Measurements from ENCODE around the gene BLOC1S4.
"Not testable (repeated sequence)": the region's sequence is repeated elsewhere in the genome, so short reads cannot be mapped to it uniquely, and the experiment has no call there.

The BLOC1S4 gene, protein sequence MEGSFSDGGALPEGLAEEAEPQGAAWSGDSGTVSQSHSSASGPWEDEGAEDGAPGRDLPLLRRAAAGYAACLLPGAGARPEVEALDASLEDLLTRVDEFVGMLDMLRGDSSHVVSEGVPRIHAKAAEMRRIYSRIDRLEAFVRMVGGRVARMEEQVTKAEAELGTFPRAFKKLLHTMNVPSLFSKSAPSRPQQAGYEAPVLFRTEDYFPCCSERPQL

DNA sequence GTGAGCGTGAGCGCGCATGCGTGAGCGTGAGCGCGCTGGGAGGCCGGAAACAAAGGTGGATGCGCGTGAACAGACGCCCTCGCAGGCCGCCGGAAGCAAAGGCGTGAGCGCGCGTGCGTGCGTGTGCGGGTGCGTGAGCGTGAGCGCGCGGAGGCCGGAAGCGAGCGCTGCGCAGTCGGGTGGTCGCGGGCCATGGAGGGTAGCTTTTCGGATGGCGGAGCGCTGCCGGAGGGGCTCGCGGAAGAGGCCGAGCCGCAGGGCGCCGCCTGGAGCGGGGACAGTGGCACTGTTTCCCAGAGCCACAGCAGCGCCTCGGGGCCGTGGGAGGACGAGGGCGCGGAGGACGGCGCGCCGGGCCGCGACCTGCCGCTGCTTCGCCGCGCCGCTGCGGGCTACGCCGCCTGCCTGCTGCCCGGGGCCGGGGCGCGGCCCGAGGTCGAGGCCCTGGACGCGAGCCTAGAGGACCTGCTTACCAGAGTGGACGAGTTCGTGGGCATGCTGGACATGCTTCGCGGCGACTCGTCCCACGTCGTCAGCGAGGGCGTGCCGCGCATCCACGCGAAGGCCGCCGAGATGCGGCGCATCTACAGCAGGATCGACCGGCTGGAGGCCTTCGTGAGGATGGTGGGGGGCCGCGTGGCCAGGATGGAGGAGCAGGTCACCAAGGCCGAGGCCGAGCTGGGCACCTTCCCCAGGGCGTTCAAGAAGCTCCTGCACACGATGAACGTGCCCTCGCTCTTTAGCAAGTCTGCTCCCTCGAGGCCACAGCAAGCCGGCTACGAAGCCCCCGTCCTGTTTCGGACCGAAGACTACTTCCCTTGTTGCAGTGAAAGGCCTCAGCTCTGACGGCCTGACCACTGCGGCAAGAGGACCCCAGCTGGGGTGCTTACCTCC lies at the start of gene BLOC1S4:
TSS of gene BLOC1S4 (plus strand) at position 157 of the 894 bp plus-strand sequence. CDS start at position 193, 36 bp downstream.
- DNase-seq, result peak; percentile 40 to 93 (median 76)

DNA sequence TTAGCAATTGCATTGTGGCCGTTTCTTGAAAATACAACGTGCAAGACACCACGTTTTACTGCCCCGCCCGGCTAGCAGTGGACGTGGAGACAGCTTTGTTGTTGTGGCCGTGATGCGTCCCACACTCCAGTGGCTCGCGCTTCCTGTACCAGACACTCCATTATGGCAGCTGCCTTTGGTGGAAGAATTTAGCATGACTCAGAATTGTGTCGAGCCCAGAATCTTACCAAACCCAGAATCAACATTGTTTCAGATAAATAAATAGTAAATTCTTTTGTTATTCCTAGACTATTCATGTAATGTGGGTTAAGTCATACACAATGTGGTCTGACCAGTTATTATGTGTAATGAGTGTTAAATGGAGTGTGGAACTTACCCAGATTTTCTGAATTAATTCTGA lies 47.6 kb upstream of the BLOC1S4 start:
- DNase-seq, result no peak

DNA sequence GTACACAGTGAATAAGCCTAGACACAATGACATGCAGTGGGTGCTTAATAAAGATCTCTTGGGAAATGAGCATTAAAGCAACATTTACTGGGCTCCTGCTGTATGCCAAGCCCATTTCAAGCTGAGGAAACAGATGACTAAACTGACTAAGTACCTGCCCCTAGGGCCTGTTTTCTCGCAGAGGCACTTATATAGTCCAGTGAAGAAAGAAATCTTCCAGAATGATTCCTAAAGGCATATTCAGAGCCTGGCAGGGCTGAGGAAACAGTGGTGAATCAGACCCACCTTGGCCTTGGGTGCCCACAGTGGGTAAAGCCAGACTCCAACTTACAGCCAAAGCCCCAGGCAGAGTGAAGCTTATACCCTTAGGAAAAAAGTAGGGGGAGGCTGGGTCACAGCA lies 44.3 kb upstream of the BLOC1S4 start:
- no peak for DNase-seq

DNA sequence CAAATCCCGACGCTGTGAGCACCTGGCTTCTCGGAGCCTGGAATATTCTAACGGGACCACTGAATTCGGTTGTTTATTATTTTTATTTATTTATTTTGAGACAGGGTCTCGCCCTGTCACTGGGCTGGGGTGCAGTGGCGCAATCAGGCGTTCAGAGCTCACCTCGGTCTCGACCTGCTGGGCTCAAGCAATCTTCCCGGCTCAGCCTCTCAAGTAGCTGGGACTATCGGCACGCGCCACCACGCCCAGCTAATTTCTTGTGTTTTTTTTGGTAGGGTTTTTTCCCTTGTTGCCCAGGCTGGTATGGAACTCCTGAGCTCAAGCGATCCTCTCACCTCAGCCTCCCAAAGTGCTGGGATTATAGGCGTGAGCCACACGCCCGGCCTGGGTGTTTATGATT lies 43.8 kb upstream of the BLOC1S4 start:
- no peak for DNase-seq

DNA sequence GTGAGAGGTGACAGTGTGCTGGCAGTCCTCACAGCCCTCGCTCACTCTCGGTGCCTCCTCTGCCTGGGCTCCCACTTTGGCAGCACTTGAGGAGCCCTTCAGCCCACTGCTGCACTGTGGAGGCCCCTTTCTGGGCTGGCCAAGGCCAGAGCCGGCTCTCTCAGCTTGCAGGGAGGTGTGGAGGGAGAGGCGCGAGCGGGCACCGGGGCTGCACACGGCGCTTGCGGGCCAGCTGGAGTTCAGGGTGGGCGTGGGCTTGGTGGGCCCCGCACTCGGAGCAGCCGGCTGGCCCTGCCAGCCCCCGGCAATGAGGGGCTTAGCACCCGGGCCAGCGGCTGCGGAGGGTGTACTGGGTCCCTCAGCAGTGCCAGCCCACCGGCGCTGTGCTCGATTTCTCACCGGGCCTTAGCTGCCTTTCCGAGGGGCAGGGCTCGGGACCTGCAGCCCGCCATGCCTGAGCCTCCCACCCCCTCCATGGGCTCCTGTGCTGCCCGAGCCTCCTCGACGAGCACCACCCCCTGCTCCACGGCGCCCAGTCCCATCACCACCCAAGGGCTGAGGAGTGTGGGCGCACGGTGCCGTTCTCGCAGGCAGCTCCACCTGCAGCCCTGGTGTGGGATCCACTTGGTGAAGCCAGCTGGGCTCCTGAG lies 43.3 kb upstream of the BLOC1S4 start:
- not testable (repeated sequence) for DNase-seq

DNA sequence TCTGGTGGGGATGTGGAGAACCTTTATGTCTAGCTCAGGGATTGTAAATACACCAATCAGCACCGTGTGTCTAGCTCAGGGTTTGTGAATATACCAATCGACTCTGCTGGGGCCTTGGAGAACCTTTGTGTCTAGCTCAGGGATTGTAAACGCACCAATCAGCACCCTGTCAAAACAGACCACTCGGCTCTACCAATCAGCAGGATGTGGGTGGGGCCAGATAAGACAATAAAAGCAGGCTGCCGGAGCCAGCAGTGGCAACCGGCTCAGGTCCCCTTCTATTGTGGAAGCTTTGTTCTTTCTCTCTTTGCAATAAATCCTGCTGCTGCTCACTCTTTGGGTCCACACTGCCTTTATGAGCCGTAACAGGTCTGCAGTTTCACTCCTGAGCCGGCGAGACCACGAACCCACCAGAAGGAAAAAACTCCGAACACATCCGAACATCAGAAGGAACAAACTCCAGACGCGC lies 42.7 kb upstream of the BLOC1S4 start:
- DNase-seq, result peak in 15 of 51 donors; percentile 15 to 66 (median 40)

DNA sequence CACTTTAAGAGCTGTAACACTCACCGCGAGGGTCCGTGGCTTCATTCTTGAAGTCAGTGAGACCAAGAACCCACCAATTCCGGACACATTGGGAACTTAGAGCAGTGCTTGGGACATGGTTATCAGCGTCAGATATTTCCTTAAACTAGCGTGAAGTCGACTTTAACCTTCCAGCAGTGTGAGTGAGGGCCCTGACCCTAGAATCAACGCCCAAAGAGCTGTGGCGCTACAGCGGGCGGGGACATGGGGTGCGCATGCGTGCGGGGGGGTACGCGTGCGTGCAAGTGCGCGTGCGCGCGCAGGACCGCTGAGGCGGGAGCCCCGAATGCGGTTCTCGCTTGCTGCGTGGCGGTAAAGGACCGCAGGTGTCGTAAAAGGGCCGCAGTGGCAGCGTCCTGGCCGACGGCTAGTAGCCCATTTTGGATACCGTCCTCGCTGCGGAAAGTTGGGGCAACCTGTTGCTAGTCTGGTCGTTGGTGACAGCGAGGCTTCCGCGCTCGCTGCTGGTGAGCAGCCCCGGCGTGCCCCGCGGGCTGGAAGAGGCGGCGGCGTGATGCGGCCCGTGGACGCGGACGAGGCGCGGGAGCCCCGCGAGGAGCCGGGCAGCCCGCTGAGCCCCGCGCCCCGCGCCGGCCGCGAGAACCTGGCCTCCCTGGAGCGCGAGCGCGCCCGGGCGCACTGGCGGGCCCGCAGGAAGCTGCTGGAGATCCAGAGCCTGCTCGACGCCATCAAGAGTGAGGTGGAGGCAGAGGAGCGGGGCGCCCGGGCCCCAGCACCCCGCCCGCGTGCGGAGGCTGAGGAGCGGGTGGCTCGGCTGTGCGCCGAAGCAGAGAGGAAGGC lies 42.1 kb upstream of the BLOC1S4 start:
- DNase-seq, result peak; percentile 47 to 96 (median 90)

DNA sequence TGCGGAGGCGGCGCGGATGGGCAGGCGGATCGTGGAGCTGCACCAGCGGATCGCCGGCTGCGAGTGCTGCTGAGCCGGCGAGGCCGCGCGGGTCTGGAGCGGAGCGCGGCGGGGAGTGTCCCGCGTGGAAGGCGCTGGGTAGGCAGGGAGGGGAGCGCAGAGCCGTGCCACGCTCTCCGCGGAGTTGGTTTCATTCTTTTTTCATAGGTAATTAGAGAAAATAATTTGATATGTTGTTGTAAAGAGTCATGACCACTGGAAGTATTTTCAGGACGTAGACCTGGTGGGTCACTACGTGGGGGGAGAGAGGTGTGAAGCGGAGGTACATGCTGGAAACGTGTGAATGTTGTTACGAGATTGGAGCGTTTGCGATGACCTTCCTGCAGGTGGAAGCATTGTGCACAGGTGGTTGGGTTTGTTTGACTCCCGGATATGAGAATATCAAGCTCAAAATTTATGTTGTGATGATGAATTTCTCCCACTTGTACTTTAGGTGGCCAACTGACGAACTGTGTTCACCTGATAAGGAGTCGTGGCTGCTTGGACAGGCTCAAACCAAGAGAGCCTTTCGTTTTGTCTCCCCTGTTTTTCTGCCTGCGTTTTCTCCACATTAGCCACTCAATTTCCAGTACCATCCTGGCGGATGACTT lies 41.3 kb upstream of the BLOC1S4 start:
- peak in 2 of 51 donors; percentile 16 to 34 for DNase-seq

DNA sequence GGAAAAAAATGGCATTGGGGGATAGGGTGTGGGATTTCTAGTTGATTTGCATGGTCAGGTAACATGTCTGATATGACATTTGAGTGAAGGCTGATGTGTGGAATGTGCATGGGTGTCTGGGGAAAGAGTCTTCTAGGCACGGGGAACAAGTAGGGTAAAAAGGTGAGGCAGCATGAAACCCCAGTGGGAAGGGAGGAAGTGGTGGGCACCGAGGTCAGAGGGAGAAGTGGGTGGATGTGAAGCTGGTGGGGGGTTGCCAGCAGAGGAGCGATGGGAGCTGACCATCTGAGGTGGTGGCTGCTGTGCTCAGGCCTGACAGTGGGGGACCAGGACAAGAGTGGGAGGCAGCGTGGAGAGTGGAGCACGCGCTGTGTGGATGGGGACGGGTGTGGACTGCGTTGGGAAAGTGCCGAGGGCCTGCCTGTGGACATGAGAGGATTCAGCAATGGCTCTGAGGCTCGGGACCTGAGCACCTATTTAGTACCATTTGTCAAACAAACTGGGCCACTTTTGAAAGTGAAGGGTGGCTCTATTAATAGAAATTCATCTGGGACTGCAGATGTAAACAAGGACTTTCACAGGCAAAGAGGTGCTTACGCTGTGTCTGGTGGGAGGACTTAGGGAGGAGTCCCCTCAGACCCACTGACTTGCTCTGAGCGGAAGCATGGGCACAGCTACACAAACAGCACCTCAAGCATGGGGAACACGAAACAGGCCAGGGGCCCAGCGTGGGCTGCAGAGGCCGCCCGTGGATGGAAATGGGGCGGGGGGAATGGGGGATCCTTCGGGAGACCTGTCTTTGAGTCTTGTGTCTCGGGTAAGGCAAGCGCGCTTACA lies 39.0 kb upstream of the BLOC1S4 start:
- no peak for DNase-seq

DNA sequence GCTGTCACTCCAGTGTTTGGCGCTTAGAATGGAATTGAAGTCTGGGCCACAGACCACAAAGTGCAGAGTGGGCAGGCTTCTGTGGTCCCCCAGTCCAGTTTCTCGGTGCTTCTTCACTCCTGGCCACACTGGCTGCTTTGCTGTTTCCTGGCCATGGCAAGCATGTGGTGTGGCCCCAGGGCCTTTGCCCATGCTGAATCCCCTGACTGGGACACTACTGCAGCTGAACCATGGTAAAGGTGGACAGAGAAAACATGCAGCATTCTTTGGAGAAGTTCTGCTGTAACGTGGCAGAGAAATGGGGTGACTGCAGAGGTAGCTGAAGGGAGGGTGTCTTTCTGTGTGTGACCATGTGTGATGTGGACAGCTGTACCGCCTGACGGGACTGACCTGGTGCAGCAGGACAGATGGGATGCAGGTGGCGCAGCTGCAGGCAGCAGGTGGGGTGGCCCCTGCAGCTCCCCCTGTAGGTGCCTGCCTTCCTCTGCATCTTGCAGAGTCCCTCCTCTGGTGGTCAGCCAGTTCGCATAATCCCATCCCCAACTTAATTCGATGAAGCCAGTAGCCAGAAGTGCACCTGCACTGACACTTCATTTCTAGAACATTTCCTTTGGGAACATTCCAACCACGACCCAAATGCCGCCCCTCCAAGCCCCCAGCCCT lies 35.5 kb upstream of the BLOC1S4 start:
- no peak for DNase-seq

DNA sequence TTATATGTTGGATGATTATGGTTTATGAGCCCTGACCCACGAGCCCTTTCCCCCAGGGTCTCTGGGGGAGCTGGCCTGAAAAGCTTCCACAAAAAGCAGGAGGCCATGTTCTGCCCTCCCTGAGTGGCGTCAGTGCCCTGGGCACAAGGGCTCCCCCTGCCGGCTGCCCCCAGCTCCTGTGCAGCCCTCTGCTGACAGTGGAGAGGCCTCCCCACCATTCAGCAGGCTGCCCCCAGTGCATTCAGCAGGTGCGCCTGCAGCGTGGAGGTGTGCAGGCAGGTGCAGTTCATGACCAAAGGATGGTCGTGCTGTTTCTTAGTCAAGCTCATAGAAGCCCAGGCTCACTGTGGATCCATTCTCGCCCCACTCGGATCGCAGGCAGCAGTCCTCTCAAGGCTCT lies 34.8 kb upstream of the BLOC1S4 start:
- no peak for DNase-seq

DNA sequence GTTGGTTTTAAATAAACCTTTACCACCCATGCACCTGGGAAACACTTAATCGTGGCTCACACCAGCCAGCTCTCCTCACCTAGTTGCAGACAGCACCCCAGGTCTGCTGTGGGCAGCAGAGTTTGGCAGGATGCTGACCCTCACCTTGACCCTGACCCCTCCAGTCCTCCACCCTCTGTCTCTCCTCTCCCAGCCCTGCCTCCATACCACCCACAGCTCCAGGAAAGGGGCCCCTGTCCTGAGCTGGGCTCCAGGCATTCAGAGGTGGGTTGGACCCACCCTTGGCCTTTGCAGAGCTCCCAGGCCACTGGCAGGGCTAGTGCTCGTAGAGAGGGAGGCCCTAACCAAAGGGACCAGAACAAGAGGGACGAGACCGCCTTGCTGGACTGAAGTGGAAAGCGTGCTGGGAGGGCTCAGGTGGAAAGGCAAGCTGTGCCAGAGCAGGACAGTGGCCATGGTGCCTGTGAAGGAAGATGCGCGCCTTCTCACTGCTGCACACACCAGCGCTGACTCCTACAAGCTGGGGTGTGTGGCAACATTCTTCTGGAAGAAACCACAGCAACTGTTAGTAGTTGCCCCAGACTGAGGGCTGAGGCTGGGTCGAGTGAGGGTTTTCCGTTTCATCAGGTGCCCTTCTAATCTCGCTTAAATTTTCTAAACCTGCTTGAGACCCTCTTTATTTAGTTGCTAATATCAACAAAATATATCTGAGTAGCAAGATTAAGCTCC lies 32.9 kb upstream of the BLOC1S4 start:
- no peak for DNase-seq

DNA sequence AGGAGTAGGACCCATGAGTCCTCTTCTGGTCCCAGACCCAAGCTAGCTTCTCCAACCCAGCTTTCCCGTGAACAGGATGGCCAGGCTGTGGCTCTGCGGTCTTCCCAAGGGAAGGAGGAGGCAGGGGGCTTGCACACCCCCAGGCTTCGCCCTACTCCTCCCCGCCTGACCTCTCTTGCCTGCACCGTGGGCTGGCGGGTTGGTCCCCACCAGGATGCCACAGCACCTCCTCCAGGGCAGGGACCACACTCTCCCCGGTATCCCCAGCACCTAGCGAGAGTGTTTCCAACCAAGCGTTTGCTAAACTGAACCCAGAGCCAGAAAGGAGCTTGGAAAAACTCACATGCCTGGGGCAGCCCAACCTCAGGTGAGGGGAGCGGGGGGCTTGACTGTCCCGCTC lies 31.3 kb upstream of the BLOC1S4 start:
- no peak for DNase-seq

DNA sequence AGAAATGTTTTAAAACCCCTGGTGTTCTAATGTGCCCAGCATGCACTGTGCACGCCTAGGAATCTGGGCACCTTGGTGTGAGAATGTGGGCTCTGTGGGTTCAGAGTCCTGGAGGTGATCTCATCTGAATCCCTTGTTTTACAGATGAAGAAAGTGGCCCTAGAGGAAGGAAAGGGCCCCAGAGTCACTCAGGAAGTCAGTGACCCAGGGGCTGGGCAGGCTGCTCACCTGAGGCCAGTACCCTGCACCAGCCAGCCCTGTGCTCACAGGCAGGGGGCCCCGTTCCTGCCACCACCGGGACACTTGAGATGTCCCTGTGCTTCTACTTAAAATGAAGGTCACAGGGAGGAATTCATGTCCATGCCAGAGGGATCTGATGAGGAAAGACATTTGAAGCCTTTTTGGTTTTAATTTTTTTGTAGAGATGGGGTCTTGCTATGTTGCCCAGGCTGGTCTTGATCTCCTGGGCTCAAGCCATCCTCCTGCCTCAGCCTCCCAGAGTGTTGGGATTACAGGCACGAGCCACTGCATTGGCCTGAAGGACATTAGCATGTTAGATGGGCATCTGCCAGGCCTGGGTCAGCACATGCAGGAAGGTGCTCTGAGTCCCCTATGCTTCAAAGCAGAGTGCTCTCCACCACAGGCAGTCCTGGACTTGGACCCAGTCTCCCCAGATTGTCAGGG lies 29.7 kb upstream of the BLOC1S4 start:
- no peak for DNase-seq

DNA sequence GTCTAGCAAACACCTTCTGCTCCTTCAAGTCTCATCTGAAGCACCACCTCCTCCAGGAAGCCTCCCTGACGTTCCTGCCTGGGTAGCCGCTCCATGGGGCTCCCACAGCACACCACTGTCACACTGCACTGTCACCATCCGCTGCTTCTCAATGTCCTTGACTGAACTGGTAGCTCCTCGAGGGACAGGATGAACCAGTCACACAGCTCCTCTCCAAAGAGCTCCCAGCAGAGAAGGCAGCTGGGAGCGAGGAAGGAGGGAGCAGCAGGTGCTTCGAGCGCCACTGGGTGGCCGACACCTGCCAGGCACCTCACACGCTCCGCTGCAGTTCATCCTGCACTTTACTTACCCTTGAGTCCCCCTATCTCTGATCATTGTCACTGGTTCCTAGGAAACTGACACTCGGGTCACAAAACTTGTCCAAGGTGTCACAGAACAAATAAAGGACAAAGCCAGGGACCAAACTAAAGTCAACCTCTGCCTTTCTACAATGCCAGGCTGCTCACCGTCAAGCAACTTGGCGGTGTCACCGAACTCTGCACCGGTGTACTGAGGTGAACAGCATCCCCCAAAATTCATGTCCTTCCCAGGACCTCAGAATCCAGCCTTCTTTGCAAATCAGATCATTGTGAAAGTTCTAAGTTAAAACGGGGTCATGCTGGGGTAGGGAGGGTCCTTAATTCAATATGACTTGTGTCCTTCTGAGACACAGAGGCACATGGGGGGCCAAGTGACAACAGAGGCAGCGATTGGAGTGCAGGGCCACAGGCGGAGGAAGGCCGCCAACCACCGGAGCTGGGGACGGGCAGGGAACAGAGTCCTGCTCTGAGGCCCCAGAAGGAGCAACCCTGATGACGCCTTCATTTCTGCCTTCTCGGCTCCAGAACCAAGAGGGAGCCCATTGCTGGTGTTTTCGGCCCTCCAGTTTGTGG lies 27.8 kb upstream of the BLOC1S4 start:
- no peak for DNase-seq

DNA sequence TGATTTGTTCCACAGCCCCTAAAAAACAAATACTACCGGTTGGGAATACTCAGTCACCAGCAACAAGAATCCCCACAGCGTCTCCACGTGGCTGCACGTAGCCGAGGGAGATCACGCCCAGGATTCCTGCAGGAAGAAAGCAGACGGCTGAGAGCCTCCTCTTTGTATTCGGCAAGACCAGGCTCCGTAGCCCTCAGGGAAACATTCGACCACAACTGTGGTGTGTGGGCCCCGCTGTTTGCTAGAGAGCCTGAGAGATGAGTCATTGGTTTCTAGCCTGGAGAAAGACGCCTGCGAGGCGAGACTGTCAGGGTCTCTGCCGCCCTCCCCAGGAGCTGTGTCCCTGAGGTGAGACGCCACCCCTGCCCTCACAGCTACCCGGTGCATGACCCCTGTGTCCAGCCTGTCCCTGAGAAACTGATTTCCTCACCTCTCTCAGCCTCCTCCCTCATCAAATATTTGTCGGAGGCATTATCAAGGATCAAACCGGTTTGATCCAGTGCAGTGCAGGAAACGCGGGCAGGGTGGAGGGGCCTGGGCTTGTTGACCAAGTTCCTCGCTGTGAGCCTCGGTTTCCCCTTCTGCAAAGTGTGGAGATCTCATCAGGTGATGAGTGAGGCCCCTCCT lies 27.0 kb upstream of the BLOC1S4 start:
- DNase-seq, result peak in 1 of 51 donors; percentile 55

Data from hypothalamus (tissue), 51 donors.